Measurements from ENCODE around the gene MAP3K7CL. TPM values are rescaled to one million over a fixed set of nuclear protein-coding genes. Genes with fewer than 3 reads are reported as not detected.

MAP3K7CL gene
- total RNA-seq, 1 donor from 2014 or later, result 67.3 TPM

GRCh38 chr21:29174607-29175013, 44.2 kb downstream of the MAP3K7CL start:
- peaks cover 5% of the 10 kb centered on the region for H3K36me3 ChIP-seq (ENCODE audit: insufficient read depth, low read length)
- peaks cover 5% of the 10 kb centered on the region for H3K4me1 ChIP-seq (ENCODE audit: insufficient read depth, low read length)
- FAIRE-seq, result no peak
- Mint-ChIP-seq H3K27ac (ENCODE audit: unreplicated experiment) (no peak overlapping the region), H3K4me1 (ENCODE audit: low read depth, unreplicated experiment) (peaks cover 8% of the 10 kb centered on the region), H3K27me3 (ENCODE audit: low read depth, unreplicated experiment) (no peaks in the 10 kb centered on the region), H3K9me3 (ENCODE audit: unreplicated experiment) (no peaks in the 10 kb centered on the region), H3K4me3 (ENCODE audit: unreplicated experiment) (no peak overlapping the region), H3K36me3 (ENCODE audit: low read depth, unreplicated experiment) (peaks cover 13% of the 10 kb centered on the region)
- TF ChIP-seq CTCF (IDR thresholded peaks at IDR 0.05; ENCODE audit: insufficient read depth, low read depth, low read length) (no peak), EZH2 (IDR thresholded peaks at IDR 0.05; ENCODE audit: insufficient read depth, low read length) (no peak)
- H3K79me2 ChIP-seq (ENCODE audit: insufficient read depth, low read length), result no peaks in the 10 kb centered on the region
- peak overlapping the region; percentile 9 for H3K4me2 ChIP-seq (ENCODE audit: low read length)
- H2AFZ ChIP-seq (ENCODE audit: low read depth, low read length), result peak overlapping the region; percentile 20
- H3K27me3 ChIP-seq (ENCODE audit: insufficient read depth, low read length), result no peaks in the 10 kb centered on the region
- H3K27ac ChIP-seq (ENCODE audit: low read depth, low read length), result peak overlapping the region; percentile 47
- H3K9me3 ChIP-seq (ENCODE audit: insufficient read depth, low read depth, low read length), result no peaks in the 10 kb centered on the region
- H4K20me1 ChIP-seq (ENCODE audit: insufficient read depth, low read length), result no peaks in the 10 kb centered on the region
- no peak for DNase-seq (ENCODE audit: low read depth)
- H3K4me3 ChIP-seq (ENCODE audit: insufficient read depth, low read depth, low read length), result no peak overlapping the region
- peak overlapping the region; percentile 22 for H3K9ac ChIP-seq (ENCODE audit: low read length)

DNA sequence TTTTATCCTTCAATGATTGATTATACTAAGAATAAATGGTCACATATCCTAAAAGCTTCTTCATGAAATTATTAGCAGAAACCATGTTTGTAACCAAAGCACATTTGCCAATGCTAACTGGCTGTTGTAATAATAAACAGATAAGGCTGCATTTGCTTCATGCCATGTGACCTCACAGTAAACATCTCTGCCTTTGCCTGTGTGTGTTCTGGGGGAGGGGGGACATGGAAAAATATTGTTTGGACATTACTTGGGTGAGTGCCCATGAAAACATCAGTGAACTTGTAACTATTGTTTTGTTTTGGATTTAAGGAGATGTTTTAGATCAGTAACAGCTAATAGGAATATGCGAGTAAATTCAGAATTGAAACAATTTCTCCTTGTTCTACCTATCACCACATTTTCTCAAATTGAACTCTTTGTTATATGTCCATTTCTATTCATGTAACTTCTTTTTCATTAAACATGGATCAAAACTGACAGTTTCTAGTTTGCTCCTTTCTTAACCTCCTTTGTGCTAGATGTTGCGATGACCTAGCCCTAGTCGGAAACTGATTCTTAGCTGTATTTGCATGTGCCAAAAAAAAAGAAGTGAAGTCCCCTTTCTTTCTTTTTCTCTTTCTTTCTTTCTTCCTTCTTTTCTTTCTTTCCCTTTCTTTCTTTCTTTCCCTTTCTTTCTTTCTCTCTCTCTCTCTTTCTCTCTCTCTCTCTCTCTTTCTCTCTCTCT, 45.1 kb downstream of the MAP3K7CL start:
- H3K27me3 Mint-ChIP-seq (ENCODE audit: low read depth, unreplicated experiment), result no peaks in the 10 kb centered on the region
- H3K27me3 ChIP-seq (ENCODE audit: insufficient read depth, low read length), result no peaks in the 10 kb centered on the region
- TF ChIP-seq EZH2 (IDR thresholded peaks at IDR 0.05; ENCODE audit: insufficient read depth, low read length), result no peak
- no peak for TF ChIP-seq CTCF (IDR thresholded peaks at IDR 0.05; ENCODE audit: insufficient read depth, low read depth, low read length)
- no peaks in the 10 kb centered on the region for H3K9me3 Mint-ChIP-seq (ENCODE audit: unreplicated experiment)
- no peak overlapping the region for H3K4me3 ChIP-seq (ENCODE audit: insufficient read depth, low read depth, low read length)
- H4K20me1 ChIP-seq (ENCODE audit: insufficient read depth, low read length), result no peaks in the 10 kb centered on the region
- FAIRE-seq, result peak; percentile 67
- H3K4me1 Mint-ChIP-seq (ENCODE audit: low read depth, unreplicated experiment), result peaks cover 12% of the 10 kb centered on the region
- no peak for DNase-seq (ENCODE audit: low read depth)
- H3K27ac Mint-ChIP-seq (ENCODE audit: unreplicated experiment), result no peak overlapping the region
- H3K79me2 ChIP-seq (ENCODE audit: insufficient read depth, low read length), result no peaks in the 10 kb centered on the region
- H3K27ac ChIP-seq (ENCODE audit: low read depth, low read length), result peak overlapping the region; percentile 21
- H3K9me3 ChIP-seq (ENCODE audit: insufficient read depth, low read depth, low read length), result no peaks in the 10 kb centered on the region
- H3K36me3 Mint-ChIP-seq (ENCODE audit: low read depth, unreplicated experiment), result peaks cover 13% of the 10 kb centered on the region
- H3K9ac ChIP-seq (ENCODE audit: low read length), result no peak overlapping the region
- H3K4me2 ChIP-seq (ENCODE audit: low read length), result peak overlapping the region; percentile 2
- H3K4me1 ChIP-seq (ENCODE audit: insufficient read depth, low read length), result peaks cover 5% of the 10 kb centered on the region
- H3K4me3 Mint-ChIP-seq (ENCODE audit: unreplicated experiment), result no peak overlapping the region
- peaks cover 5% of the 10 kb centered on the region for H3K36me3 ChIP-seq (ENCODE audit: insufficient read depth, low read length)
- no peak overlapping the region for H2AFZ ChIP-seq (ENCODE audit: low read depth, low read length)

DNA sequence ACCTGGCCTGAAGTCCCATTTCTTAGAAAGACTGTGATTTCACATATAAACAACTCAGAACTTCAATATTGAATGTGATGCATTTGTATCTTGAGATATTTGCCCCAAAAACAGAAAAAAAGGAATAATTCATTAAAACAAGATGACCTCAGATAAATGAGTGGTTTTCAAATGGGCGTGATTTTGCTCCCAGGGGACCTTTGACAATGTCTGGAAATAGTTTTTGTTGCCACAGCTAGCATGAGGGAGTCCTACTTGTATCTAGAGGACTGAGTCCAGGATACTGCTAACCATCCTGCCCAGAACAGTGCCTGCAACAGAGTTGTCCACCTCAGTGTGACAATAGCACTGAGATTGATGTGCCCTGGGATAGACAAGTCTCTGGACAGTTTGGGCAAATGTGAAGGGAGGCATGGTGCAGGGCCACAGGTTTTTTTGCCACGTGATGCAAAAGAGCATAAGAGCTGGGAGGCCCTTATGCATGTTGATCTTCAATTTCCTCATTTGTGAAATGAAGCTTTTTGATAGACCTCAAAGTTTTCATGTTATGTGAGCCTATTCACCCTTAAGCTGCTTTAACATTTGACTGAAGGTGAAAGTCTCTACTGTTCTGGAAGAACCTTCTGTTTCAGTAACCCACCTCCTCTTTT, 46.2 kb downstream of the MAP3K7CL start:
- FAIRE-seq (no peak), DNase-seq (ENCODE audit: low read depth) (no peak)
- Histone ChIP-seq H3K4me3 (ENCODE audit: insufficient read depth, low read depth, low read length) (no peak overlapping the region), H4K20me1 (ENCODE audit: insufficient read depth, low read length) (no peaks in the 10 kb centered on the region), H3K9ac (ENCODE audit: low read length) (no peak overlapping the region), H3K27me3 (ENCODE audit: insufficient read depth, low read length) (no peaks in the 10 kb centered on the region), H3K27ac (ENCODE audit: low read depth, low read length) (no peak overlapping the region), H3K4me1 (ENCODE audit: insufficient read depth, low read length) (peaks cover 9% of the 10 kb centered on the region), H3K79me2 (ENCODE audit: insufficient read depth, low read length) (no peaks in the 10 kb centered on the region), H2AFZ (ENCODE audit: low read depth, low read length) (no peak overlapping the region), H3K9me3 (ENCODE audit: insufficient read depth, low read depth, low read length) (no peaks in the 10 kb centered on the region), H3K36me3 (ENCODE audit: insufficient read depth, low read length) (peaks cover 5% of the 10 kb centered on the region), H3K4me2 (ENCODE audit: low read length) (no peak overlapping the region)
- Mint-ChIP-seq H3K27ac (ENCODE audit: unreplicated experiment) (no peak overlapping the region), H3K4me1 (ENCODE audit: low read depth, unreplicated experiment) (peaks cover 16% of the 10 kb centered on the region), H3K27me3 (ENCODE audit: low read depth, unreplicated experiment) (no peaks in the 10 kb centered on the region), H3K9me3 (ENCODE audit: unreplicated experiment) (no peaks in the 10 kb centered on the region), H3K36me3 (ENCODE audit: low read depth, unreplicated experiment) (peaks cover 11% of the 10 kb centered on the region), H3K4me3 (ENCODE audit: unreplicated experiment) (no peak overlapping the region)
- no peak for TF ChIP-seq EZH2 (IDR thresholded peaks at IDR 0.05; ENCODE audit: insufficient read depth, low read length)
- no peak for TF ChIP-seq CTCF (IDR thresholded peaks at IDR 0.05; ENCODE audit: insufficient read depth, low read depth, low read length)
